Measurements from ENCODE around the gene MORC2.
A peak's percentile ranks its signal among the peaks of the same experiment; 100 is the strongest.

The MORC2 gene

GRCh38 chr22:30921108-30921507 lies 47.5 kb downstream of the MORC2 start:
- no peak for DNase-seq (ENCODE audit: low spot score)

- peak; percentile 85 for DNase-seq (ENCODE audit: low spot score)
These were observed 48.2 kb downstream of the MORC2 start for GRCh38 chr22:30920407-30920806.

GRCh38 chr22:30919973-30920372 lies 48.6 kb downstream of the MORC2 start:
- DNase-seq (ENCODE audit: low spot score), result no peak

GRCh38 chr22:30918761-30919160 lies 49.8 kb downstream of the MORC2 start:
- DNase-seq (ENCODE audit: low spot score), result no peak

GRCh38 chr22:30910358-30910757 lies 58.2 kb downstream of the MORC2 start:
- no peak for DNase-seq (ENCODE audit: low spot score)

- DNase-seq (ENCODE audit: low spot score), result no peak
These were observed 59.3 kb downstream of the MORC2 start for GRCh38 chr22:30909306-30909705.

GRCh38 chr22:30908051-30908461 lies 60.5 kb downstream of the MORC2 start:
- no peak for DNase-seq (ENCODE audit: low spot score)

- no peak for DNase-seq (ENCODE audit: low spot score)
These were observed 61.6 kb downstream of the MORC2 start for GRCh38 chr22:30906946-30907345.

- DNase-seq (ENCODE audit: low spot score), result no peak
These were observed 62.2 kb downstream of the MORC2 start for GRCh38 chr22:30906411-30906810.

- DNase-seq (ENCODE audit: low spot score), result no peak
These were observed 62.8 kb downstream of the MORC2 start for GRCh38 chr22:30905696-30906341.

- DNase-seq (ENCODE audit: low spot score), result no peak
These were observed 64.6 kb downstream of the MORC2 start for GRCh38 chr22:30903876-30904460.

GRCh38 chr22:30902496-30903357 lies 65.8 kb downstream of the MORC2 start:
- DNase-seq (ENCODE audit: low spot score), result no peak

GRCh38 chr22:30894371-30894740 lies 74.2 kb downstream of the MORC2 start:
- no peak for DNase-seq (ENCODE audit: low spot score)

GRCh38 chr22:30893434-30894370 lies 74.9 kb downstream of the MORC2 start:
- DNase-seq (ENCODE audit: low spot score), result peak; percentile 63

- no peak for DNase-seq (ENCODE audit: low spot score)
These were observed 75.8 kb downstream of the MORC2 start for GRCh38 chr22:30892731-30893221.

- DNase-seq (ENCODE audit: low spot score), result no peak
These were observed 76.3 kb downstream of the MORC2 start for GRCh38 chr22:30892286-30892685.

GRCh38 chr22:30891781-30892180 lies 76.8 kb downstream of the MORC2 start:
- no peak for DNase-seq (ENCODE audit: low spot score)

GRCh38 chr22:30891443-30891755 lies 77.2 kb downstream of the MORC2 start:
- DNase-seq (ENCODE audit: low spot score), result no peak

GRCh38 chr22:30890686-30891442 lies 77.7 kb downstream of the MORC2 start:
- DNase-seq (ENCODE audit: low spot score), result peak; percentile 58

GRCh38 chr22:30889996-30890480 lies 78.5 kb downstream of the MORC2 start:
- DNase-seq (ENCODE audit: low spot score), result peak; percentile 14

Data from left forelimb (tissue), 1 donor.